Measurements from ENCODE around the gene PIP5K1B.

PIP5K1B gene

DNA sequence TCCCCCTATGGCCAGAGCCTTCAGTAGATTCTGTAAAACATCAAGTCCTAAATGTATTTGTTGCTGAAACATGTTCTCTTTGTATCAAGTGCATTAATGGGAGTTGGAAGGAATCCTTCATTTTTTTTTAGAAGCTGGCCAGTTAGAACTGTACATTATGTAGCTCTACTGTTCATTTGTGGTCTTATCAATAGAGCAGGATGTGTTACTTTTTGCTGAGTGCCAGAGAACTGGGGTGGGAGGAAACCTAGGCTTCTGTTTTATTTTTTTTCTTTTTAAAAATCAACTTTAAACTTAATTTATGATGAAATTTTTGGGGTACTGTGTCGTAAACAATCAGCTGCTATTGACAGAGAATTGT, 5.1 kb downstream of the PIP5K1B start:
- Histone ChIP-seq H2AFZ (no peak overlapping the region), H3K4me3 (ENCODE audit: low read depth, low read length) (no peak overlapping the region), H3K4me2 (ENCODE audit: low read length) (no peak overlapping the region), H3K9ac (no peak overlapping the region), H3K27ac (no peak overlapping the region), H3K4me1 (no peaks in the 10 kb centered on the region), H3K9me3 (ENCODE audit: control insufficient read depth, low read length) (no peaks in the 10 kb centered on the region), H3K79me2 (no peaks in the 10 kb centered on the region), H3K27me3 (ENCODE audit: control insufficient read depth, insufficient read depth, low read length) (no peaks in the 10 kb centered on the region), H3K36me3 (ENCODE audit: control insufficient read depth, insufficient read depth, low read length) (no peaks in the 10 kb centered on the region)
- TF ChIP-seq, protein P1, sequence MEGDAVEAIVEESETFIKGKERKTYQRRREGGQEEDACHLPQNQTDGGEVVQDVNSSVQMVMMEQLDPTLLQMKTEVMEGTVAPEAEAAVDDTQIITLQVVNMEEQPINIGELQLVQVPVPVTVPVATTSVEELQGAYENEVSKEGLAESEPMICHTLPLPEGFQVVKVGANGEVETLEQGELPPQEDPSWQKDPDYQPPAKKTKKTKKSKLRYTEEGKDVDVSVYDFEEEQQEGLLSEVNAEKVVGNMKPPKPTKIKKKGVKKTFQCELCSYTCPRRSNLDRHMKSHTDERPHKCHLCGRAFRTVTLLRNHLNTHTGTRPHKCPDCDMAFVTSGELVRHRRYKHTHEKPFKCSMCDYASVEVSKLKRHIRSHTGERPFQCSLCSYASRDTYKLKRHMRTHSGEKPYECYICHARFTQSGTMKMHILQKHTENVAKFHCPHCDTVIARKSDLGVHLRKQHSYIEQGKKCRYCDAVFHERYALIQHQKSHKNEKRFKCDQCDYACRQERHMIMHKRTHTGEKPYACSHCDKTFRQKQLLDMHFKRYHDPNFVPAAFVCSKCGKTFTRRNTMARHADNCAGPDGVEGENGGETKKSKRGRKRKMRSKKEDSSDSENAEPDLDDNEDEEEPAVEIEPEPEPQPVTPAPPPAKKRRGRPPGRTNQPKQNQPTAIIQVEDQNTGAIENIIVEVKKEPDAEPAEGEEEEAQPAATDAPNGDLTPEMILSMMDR (IDR thresholded peaks at IDR 0.05) = no peak

DNA sequence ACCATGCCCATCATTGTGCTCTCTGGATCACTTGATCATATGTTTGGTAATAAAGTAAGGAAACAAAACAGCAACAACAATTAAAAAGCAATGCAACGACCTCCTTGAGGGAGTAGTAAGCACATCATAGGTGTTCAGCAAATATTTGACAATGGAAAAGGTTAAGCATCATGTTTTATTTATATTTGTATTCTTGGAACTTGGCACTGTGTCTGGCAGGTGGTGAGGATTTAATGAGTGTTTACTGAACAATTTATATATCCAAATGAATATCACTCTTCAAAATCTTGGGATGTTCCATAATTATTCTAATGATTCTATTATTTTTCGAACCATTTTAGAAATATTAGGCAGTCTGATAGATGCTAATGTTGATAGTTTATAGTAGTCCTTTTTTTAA, 6.2 kb downstream of the PIP5K1B start:
- Histone ChIP-seq H3K27me3 (ENCODE audit: control insufficient read depth, insufficient read depth, low read length) (no peaks in the 10 kb centered on the region), H3K4me1 (no peaks in the 10 kb centered on the region), H3K36me3 (ENCODE audit: control insufficient read depth, insufficient read depth, low read length) (no peaks in the 10 kb centered on the region), H2AFZ (no peak overlapping the region), H3K79me2 (no peaks in the 10 kb centered on the region), H3K9ac (no peak overlapping the region), H3K4me3 (ENCODE audit: low read depth, low read length) (no peak overlapping the region), H3K27ac (no peak overlapping the region), H3K9me3 (ENCODE audit: control insufficient read depth, low read length) (no peaks in the 10 kb centered on the region), H3K4me2 (ENCODE audit: low read length) (no peak overlapping the region)
- TF ChIP-seq, protein P1 (IDR thresholded peaks at IDR 0.05) = no peak

DNA sequence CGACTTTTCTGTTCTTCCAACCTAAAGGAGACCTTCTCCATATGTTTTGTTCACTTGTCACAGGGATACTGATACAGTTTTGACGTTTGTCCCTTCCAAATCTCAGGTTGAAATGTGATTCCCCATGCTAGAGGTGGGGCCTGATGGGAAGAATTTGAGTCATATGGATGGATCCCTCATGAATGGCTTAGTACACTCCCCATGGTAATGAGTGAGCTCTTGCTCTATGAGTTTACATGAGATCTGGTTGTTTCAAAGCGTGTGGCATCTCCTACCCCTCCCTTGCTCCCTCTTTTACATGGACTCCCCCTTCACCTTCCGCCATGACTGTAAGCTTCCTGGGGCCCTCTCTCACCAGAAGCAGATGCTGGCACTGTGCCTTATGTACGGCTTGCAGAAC, 6.9 kb downstream of the PIP5K1B start:
- Histone ChIP-seq H3K79me2 (no peaks in the 10 kb centered on the region), H3K4me3 (ENCODE audit: low read depth, low read length) (no peak overlapping the region), H3K27ac (no peak overlapping the region), H3K9ac (no peak overlapping the region), H3K27me3 (ENCODE audit: control insufficient read depth, insufficient read depth, low read length) (no peaks in the 10 kb centered on the region), H3K36me3 (ENCODE audit: control insufficient read depth, insufficient read depth, low read length) (no peaks in the 10 kb centered on the region), H3K4me1 (no peaks in the 10 kb centered on the region), H2AFZ (no peak overlapping the region), H3K9me3 (ENCODE audit: control insufficient read depth, low read length) (no peaks in the 10 kb centered on the region), H3K4me2 (ENCODE audit: low read length) (no peak overlapping the region)
- TF ChIP-seq, protein P1 (IDR thresholded peaks at IDR 0.05) = no peak

DNA sequence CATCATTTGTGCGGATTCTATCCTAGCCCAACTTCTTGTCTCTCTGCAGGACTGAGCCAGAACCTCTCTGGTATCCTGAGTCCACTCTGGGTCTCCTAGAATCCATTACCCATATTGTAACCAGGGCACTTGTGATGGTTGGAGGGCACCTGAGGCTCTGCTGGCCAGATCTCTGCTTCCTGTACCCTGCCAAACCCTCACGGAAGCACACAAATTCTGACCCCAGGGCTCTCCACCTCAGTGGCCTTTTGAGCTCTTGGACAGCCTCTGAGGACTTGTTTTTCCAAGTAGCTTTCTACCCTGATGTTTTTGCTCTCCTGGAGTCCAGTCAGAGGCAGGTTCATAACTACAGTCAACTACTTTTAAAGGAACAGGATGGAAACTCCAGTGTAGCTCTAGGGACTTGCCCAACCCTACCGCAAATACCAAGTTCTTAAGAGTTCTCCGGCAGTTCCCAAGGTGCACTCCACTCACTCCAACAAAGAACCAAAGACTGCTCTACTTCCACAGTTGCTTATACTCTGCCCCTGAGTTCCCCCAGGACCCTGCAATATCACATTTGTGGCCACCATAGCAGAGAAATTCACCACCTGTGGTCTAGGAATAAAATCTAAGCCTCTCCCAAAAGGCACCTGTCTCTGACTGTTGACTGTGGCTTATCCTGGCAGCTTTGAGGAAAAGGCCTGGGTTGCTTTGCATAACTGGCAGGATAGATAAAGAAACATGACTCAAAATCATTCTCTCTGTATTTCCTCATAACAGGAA, 9.6 kb downstream of the PIP5K1B start:
- H3K36me3 ChIP-seq (ENCODE audit: control insufficient read depth, insufficient read depth, low read length) = no peaks in the 10 kb centered on the region
- TF ChIP-seq, protein P1 (IDR thresholded peaks at IDR 0.05) = no peak

DNA sequence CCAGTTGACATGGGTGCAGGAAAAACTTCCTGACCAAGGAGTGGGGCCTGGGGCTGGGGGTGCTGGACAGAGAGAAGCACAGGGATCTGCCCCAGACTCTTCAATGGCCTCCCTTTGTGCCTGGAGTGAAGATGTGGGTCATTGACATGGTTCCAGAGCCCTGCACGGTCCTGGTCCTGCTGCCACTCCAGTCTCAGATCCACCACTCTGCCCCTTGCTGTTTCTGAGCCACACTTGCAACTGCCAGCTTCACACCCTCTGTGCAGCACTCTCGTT, 10.1 kb downstream of the PIP5K1B start:
- Histone ChIP-seq H3K36me3 (ENCODE audit: control insufficient read depth, insufficient read depth, low read length) (no peaks in the 10 kb centered on the region), H3K27ac (no peak overlapping the region), H3K4me1 (no peaks in the 10 kb centered on the region), H3K4me3 (ENCODE audit: low read depth, low read length) (no peak overlapping the region), H3K9me3 (ENCODE audit: control insufficient read depth, low read length) (no peaks in the 10 kb centered on the region), H2AFZ (no peak overlapping the region), H3K4me2 (ENCODE audit: low read length) (no peak overlapping the region), H3K79me2 (no peaks in the 10 kb centered on the region), H3K27me3 (ENCODE audit: control insufficient read depth, insufficient read depth, low read length) (no peaks in the 10 kb centered on the region), H3K9ac (no peak overlapping the region)
- TF ChIP-seq, protein P1 (IDR thresholded peaks at IDR 0.05) = no peak

More for the DNA sequence above, 9.6 kb downstream of the PIP5K1B start:
- H3K27ac ChIP-seq = no peak overlapping the region
- no peaks in the 10 kb centered on the region for H3K4me1 ChIP-seq
- H3K9me3 ChIP-seq (ENCODE audit: control insufficient read depth, low read length) = no peaks in the 10 kb centered on the region
- no peak overlapping the region for H3K4me3 ChIP-seq (ENCODE audit: low read depth, low read length)
- H3K9ac ChIP-seq = no peak overlapping the region
- H2AFZ ChIP-seq = no peak overlapping the region
- H3K27me3 ChIP-seq (ENCODE audit: control insufficient read depth, insufficient read depth, low read length) = no peaks in the 10 kb centered on the region
- H3K4me2 ChIP-seq (ENCODE audit: low read length) = no peak overlapping the region
- no peaks in the 10 kb centered on the region for H3K79me2 ChIP-seq
